IMR-90 (cell line): ENCODE measurements around the gene MALRD1. TPM values are rescaled to one million over a fixed set of nuclear protein-coding genes. Genes with fewer than 3 reads are reported as not detected.

ENCODE experiments used
- ATAC-seq: fragments of 200-7000 bp; cut with Tn5 transposase; 2 replicates; pipeline ENCODE4 v1.9.1; 2020; ENCODE audit warnings: low read depth, mild to moderate bottlenecking, moderate library complexity
- BruUV-seq: library from RNA; stranded (reverse); fragments of 400-500 nt; replicated peaks from 2 replicates; lab custom pipeline; 2021; lab: Mats Ljungman, UMichigan
- CTCF ChIA-PET: fragments of 300-600 bp; formaldehyde crosslinking; extraction: SDS; loops from one replicate; lab custom pipeline; 2021; ENCODE audit warnings: antibody characterized with exemption; lab: Yijun Ruan, JAX
- POLR2A ChIA-PET: fragments of 300-600 bp; sonication (Branson Sonifier 250); formaldehyde crosslinking; loops from one replicate; lab custom pipeline; 2022; ENCODE audit warnings: antibody characterized with exemption; ENCODE audit not compliant: unreplicated experiment; lab: Charles Lee
- DNase-seq: peaks from one replicate; pipeline ENCODE4 v3.0.0; 2013
- H2AFZ ChIP-seq: replicated peaks from 2 replicates; pipeline ENCODE3; 2013; ENCODE audit warnings: low read length, mild to moderate bottlenecking; ENCODE audit not compliant: poor library complexity
- H2AK5ac ChIP-seq: 2 replicates; pipeline ENCODE4 v1.6.1; 2013; ENCODE audit warnings: low read depth, low read length, inconsistent platforms
- H2AK9ac ChIP-seq: replicated peaks from 2 replicates; pipeline ENCODE3; 2013; ENCODE audit warnings: mild to moderate bottlenecking, low read depth, low read length, moderate library complexity; ENCODE audit not compliant: poor library complexity
- H2BK120ac ChIP-seq: 2 replicates; pipeline ENCODE4 v1.6.1; 2013; ENCODE audit warnings: low read depth, low read length, inconsistent platforms
- H2BK15ac ChIP-seq: 3 replicates; pipeline ENCODE4 v1.6.1; 2013; ENCODE audit warnings: low read depth, low read length, inconsistent platforms
- H2BK20ac ChIP-seq: 2 replicates; pipeline ENCODE4 v1.6.1; 2013; ENCODE audit warnings: low read depth, mild to moderate bottlenecking, inconsistent platforms, low read length, moderate library complexity
- H2BK5ac ChIP-seq: 2 replicates; pipeline ENCODE4 v1.6.1; 2013; ENCODE audit warnings: mild to moderate bottlenecking, low read depth, low read length, inconsistent platforms; ENCODE audit not compliant: poor library complexity, severe bottlenecking
- H3K14ac ChIP-seq: replicated peaks from 2 replicates; pipeline ENCODE4 v1.6.1; 2013; ENCODE audit warnings: low read depth, low read length, inconsistent platforms
- H3K18ac ChIP-seq: 2 replicates; pipeline ENCODE4 v1.6.1; 2013; ENCODE audit warnings: low read depth, low read length, control low read depth
- H3K23ac ChIP-seq: 2 replicates; pipeline ENCODE4 v1.6.1; 2013; ENCODE audit warnings: low read depth, low read length, inconsistent platforms
- H3K27ac ChIP-seq: 2 replicates; pipeline ENCODE4 v1.5.1; 2013; ENCODE audit warnings: mild to moderate bottlenecking, control low read depth, low read length; ENCODE audit not compliant: insufficient read depth
- H3K27me3 ChIP-seq: 2 replicates; pipeline ENCODE4 v1.6.1; 2013; ENCODE audit warnings: low read length; ENCODE audit not compliant: control insufficient read depth, insufficient read depth
- H3K36me3 ChIP-seq: 2 replicates; pipeline ENCODE4 v1.6.1; 2013; ENCODE audit warnings: low read length, mixed read lengths; ENCODE audit not compliant: control insufficient read depth, insufficient read depth
- H3K4ac ChIP-seq: 2 replicates; pipeline ENCODE4 v1.6.1; 2013; ENCODE audit warnings: low read depth, low read length, inconsistent platforms
- H3K4me1 ChIP-seq: 2 replicates; pipeline ENCODE4 v1.6.1; 2013; ENCODE audit warnings: low read length, mixed read lengths; ENCODE audit not compliant: control insufficient read depth, insufficient read depth
- H3K4me2 ChIP-seq: 2 replicates; pipeline ENCODE4 v1.6.1; 2013; ENCODE audit warnings: low read depth, mild to moderate bottlenecking, control low read depth, low read length, moderate library complexity
- H3K4me3 ChIP-seq: 2 replicates; pipeline ENCODE4 v1.5.1; 2013; ENCODE audit warnings: low read depth, mild to moderate bottlenecking, control low read depth, low read length, moderate library complexity; ENCODE audit not compliant: insufficient read depth
- H3K56ac ChIP-seq: 2 replicates; pipeline ENCODE4 v1.6.1; 2013; ENCODE audit warnings: low read length, inconsistent platforms; ENCODE audit not compliant: insufficient read depth; ENCODE audit errors: extremely low read depth
- H3K79me1 ChIP-seq, 2 experiments: 2 replicates each; pipeline ENCODE4 v1.6.1; 2013; ENCODE audit warnings: low read length in 2 of 2, inconsistent platforms in 1 of 2, low read depth in 1 of 2
- H3K9ac ChIP-seq: 2 replicates; pipeline ENCODE4 v1.6.1; 2013; ENCODE audit warnings: low read depth, low read length, control low read depth
- H3K9me1 ChIP-seq: 2 replicates; pipeline ENCODE4 v1.6.1; 2013; ENCODE audit warnings: low read length, inconsistent platforms; ENCODE audit not compliant: insufficient read depth
- H3K9me3 ChIP-seq: 2 replicates; pipeline ENCODE4 v1.6.1; 2013; ENCODE audit warnings: low read length; ENCODE audit not compliant: control insufficient read depth, insufficient read depth
- H4K20me1 ChIP-seq: 2 replicates; pipeline ENCODE4 v1.6.1; 2013; ENCODE audit warnings: low read length, inconsistent platforms; ENCODE audit not compliant: insufficient read depth
- H4K5ac ChIP-seq: 2 replicates; pipeline ENCODE4 v1.6.1; 2013; ENCODE audit warnings: mild to moderate bottlenecking, low read depth, low read length, control low read depth
- H4K8ac ChIP-seq, 2 experiments: 2 replicates each; pipeline ENCODE4 v1.6.1; 2013; ENCODE audit warnings: low read depth in 2 of 2, low read length in 2 of 2, control low read depth in 1 of 2, inconsistent platforms in 1 of 2
- H4K91ac ChIP-seq: 2 replicates; pipeline ENCODE4 v1.6.1; 2013; ENCODE audit warnings: low read depth, low read length, inconsistent platforms; ENCODE audit not compliant: insufficient read depth
- FOS ChIP-seq: fragments of 150-350 bp; IDR thresholded peaks from 2 replicates; pipeline ENCODE4 v1.6.1; 2016; ENCODE audit warnings: low read depth, low read length
- MAFK ChIP-seq: IDR thresholded peaks from 2 replicates; pipeline ENCODE4 v1.6.1; 2012; ENCODE audit warnings: low read depth, low read length, improper control_type of control experiment
- NFE2L2 ChIP-seq: fragments of 150-350 bp; IDR thresholded peaks from 2 replicates; pipeline ENCODE4 v1.6.1; 2016; ENCODE audit warnings: low read depth, mild to moderate bottlenecking, low read length
- SMC3 ChIP-seq: fragments of 150-350 bp; IDR thresholded peaks from 2 replicates; pipeline ENCODE4 v1.6.1; 2016; ENCODE audit warnings: low read depth, mild to moderate bottlenecking, antibody characterized with exemption, low read length, moderate library complexity
- WGBS, 2 experiments: methylation state at CpG; one replicate each; pipeline versions ENCODE4 v1.1.5 to v1.1.7; 2013; ENCODE audit warnings: missing lambda C conversion rate in 2 of 2; ENCODE audit not compliant: insufficient read length in 1 of 2; ENCODE audit errors: extremely low coverage in 2 of 2; 5-methylcytosine and 5-hydroxymethylcytosine counted together
- dilution Hi-C: fragments of 300-500 bp; cut with HindIII; formaldehyde crosslinking; loops from one replicate; pipeline ENCODE4 v1.14.3; 2018; ENCODE audit warnings: low sequenced_read_pairs; ENCODE audit not compliant: unreplicated experiment
- in situ Hi-C: fragments of 300-500 bp; cut with MboI; formaldehyde crosslinking; loops from 3 replicates; pipeline ENCODE4 v1.14.3; 2019; ENCODE audit warnings: low sequenced_read_pairs, inconsistent platforms, mixed read lengths
- intact Hi-C: fragments of 100-400 bp; cut with micrococcal nuclease; formaldehyde crosslinking; loops from 2 replicates; pipeline ENCODE4 v1.10.0; 2022
- polyA plus RNA-seq, 3 experiments: library from polyadenylated mRNA; depleted of rRNA; stranded (reverse); fragments of >200 nt; gene quantifications; 2 replicates each; pipeline ENCODE4 v1.2.3, GENCODE V29; 2012; ENCODE audit warnings: low replicate concordance in 1 of 3
- total RNA-seq: library from RNA; depleted of rRNA; stranded (reverse); fragments of >200 nt; gene quantifications from 2 replicates; pipeline ENCODE4 v1.2.3, GENCODE V29; 2012

The MALRD1 gene
- total and polyA plus RNA-seq, 2 of the 4 experiments (the other 2 are of a cell fraction): 0.34 to 1.1 TPM

- H2AK9ac ChIP-seq: no peak overlapping the region
- H3K9ac ChIP-seq: no peak overlapping the region
- H4K8ac ChIP-seq: no peak overlapping the region
- H3K9me3 ChIP-seq: no peaks in the 10 kb centered on the region
- H3K36me3 ChIP-seq: no peaks in the 10 kb centered on the region
- intact Hi-C loops: no loop called here
- no peak overlapping the region for H2AK5ac ChIP-seq
- H3K27ac ChIP-seq: no peak overlapping the region
- no peak for ATAC-seq
- no peak overlapping the region for H3K4ac ChIP-seq
- no peak overlapping the region for H2AFZ ChIP-seq
- no TSS peak for BruUV-seq
- no peak overlapping the region for H2BK15ac ChIP-seq
- no peak overlapping the region for H3K56ac ChIP-seq
- POLR2A ChIA-PET: interaction anchor here (0.6 kb wide), 1 partner anchor 911 kb away, joined by 3 read pairs; no protein-coding TSS in a partner anchor
- H3K9me1 ChIP-seq: no peaks in the 10 kb centered on the region
- no peaks in the 10 kb centered on the region for H3K4me1 ChIP-seq
- H4K20me1 ChIP-seq: no peaks in the 10 kb centered on the region
- H3K23ac ChIP-seq: no peak overlapping the region
- CTCF ChIA-PET: no interaction called here
- no peak overlapping the region for H2BK5ac ChIP-seq
- H3K4me3 ChIP-seq: no peak overlapping the region
- no peak overlapping the region for H2BK120ac ChIP-seq
- no peak for DNase-seq
- H4K5ac ChIP-seq: no peak overlapping the region
- no peak overlapping the region for H2BK20ac ChIP-seq
- no peaks in the 10 kb centered on the region for H3K27me3 ChIP-seq
- no peaks in the 10 kb centered on the region for H3K79me1 ChIP-seq
- no peak overlapping the region for H3K14ac ChIP-seq
- dilution Hi-C loops: no loop called here
- in situ Hi-C loops: no loop called here
- H3K18ac ChIP-seq: no peak overlapping the region
- TF ChIP-seq SMC3 (no peak), MAFK (no peak), NFE2L2 (no peak), FOS (no peak)
- no peak overlapping the region for H3K4me2 ChIP-seq
- H4K91ac ChIP-seq: no peak overlapping the region
- WGBS, 2 experiments: no CpG with 5 or more reads among the region's 2 CpGs
These were observed 568.4 kb downstream of the MALRD1 start for GRCh38 chr10:19616966-19617365.
